ENCODE data around the gene RGS3. TPM values are rescaled to one million over a fixed set of nuclear protein-coding genes. Genes with fewer than 3 reads are reported as not detected.

RGS3 gene
- total RNA-seq, 2 experiments from 2014 or later = 22.8 to 32.9 TPM

GRCh38 chr9:113624721-113625120, 161.2 kb downstream of the RGS3 start:
- POLR2A ChIA-PET = interaction anchor here (1.7 kb wide), 1 partner anchor 11 kb away, joined by 5 read pairs; no protein-coding TSS in a partner anchor

DNA sequence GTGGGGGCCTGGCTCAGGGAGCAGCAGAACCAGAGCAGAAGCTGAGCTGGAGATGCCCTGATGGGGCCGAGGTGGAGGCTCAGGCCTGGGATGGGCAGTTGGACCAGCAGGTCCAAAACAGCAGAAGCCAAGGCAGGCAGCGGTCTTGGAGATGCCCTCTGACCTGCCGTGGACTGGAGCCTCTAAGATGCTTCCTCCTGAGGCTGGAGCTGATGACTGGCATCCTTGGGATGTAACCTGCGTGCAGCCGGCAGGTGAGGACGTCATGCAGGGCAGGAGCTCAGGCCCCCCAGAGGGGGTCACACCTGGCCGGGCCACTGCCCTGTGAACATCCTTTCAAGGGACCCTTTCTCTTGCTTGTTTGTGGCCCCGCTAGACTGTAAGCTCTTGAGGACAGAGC, 162.0 kb downstream of the RGS3 start:
- Histone ChIP-seq H2AFZ (ENCODE audit: low read length) (no peak overlapping the region), H3K27ac (ENCODE audit: low read depth, low read length, poor library complexity, severe bottlenecking) (no peak overlapping the region), H3K4me2 (ENCODE audit: low read length) (no peak overlapping the region), H3K4me1 (ENCODE audit: insufficient read depth, low read length, poor library complexity, severe bottlenecking) (peaks cover 10% of the 10 kb centered on the region), H3K9me2 (ENCODE audit: insufficient read depth, low read length) (no peaks in the 10 kb centered on the region), H3K79me2 (ENCODE audit: insufficient read depth, low read depth, low read length) (no peaks in the 10 kb centered on the region), H3K9me3 (ENCODE audit: low read length) (no peaks in the 10 kb centered on the region), H3K36me3 (ENCODE audit: insufficient read depth, low read length) (no peaks in the 10 kb centered on the region), H3K4me3 (ENCODE audit: low read depth, low read length, poor library complexity, severe bottlenecking) (no peak overlapping the region), H4K20me1 (ENCODE audit: insufficient read depth, low read length) (no peaks in the 10 kb centered on the region)
- POLR2A ChIA-PET = interaction anchor here (0.6 to 1.7 kb wide), 2 partner anchors 10 to 316 kb away, joined by 4 to 5 read pairs; no protein-coding TSS in a partner anchor
- TF ChIP-seq, protein P1, sequence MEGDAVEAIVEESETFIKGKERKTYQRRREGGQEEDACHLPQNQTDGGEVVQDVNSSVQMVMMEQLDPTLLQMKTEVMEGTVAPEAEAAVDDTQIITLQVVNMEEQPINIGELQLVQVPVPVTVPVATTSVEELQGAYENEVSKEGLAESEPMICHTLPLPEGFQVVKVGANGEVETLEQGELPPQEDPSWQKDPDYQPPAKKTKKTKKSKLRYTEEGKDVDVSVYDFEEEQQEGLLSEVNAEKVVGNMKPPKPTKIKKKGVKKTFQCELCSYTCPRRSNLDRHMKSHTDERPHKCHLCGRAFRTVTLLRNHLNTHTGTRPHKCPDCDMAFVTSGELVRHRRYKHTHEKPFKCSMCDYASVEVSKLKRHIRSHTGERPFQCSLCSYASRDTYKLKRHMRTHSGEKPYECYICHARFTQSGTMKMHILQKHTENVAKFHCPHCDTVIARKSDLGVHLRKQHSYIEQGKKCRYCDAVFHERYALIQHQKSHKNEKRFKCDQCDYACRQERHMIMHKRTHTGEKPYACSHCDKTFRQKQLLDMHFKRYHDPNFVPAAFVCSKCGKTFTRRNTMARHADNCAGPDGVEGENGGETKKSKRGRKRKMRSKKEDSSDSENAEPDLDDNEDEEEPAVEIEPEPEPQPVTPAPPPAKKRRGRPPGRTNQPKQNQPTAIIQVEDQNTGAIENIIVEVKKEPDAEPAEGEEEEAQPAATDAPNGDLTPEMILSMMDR (conservative IDR thresholded peaks at IDR 0.05; ENCODE audit: low read length) = no peak
- no peak for TF ChIP-seq EZH2phosphoT487 (IDR thresholded peaks at IDR 0.05; ENCODE audit: borderline replicate concordance, low read depth, low read length)
- DNase-seq (ENCODE audit: low spot score) = no peak
- BruUV-seq (replicated peaks) = no TSS peak
- CTCF ChIA-PET (ENCODE audit: unreplicated experiment) = no interaction called here
- intact Hi-C loops (cut with micrococcal nuclease; ENCODE audit: unreplicated experiment) = no loop called here

More at GRCh38 chr9:113624721-113625120, 161.2 kb downstream of the RGS3 start:
- Histone ChIP-seq H3K4me2 (ENCODE audit: low read length) (no peak overlapping the region), H3K4me1 (ENCODE audit: insufficient read depth, low read length, poor library complexity, severe bottlenecking) (peaks cover 10% of the 10 kb centered on the region), H3K79me2 (ENCODE audit: insufficient read depth, low read depth, low read length) (no peaks in the 10 kb centered on the region), H3K27ac (ENCODE audit: low read depth, low read length, poor library complexity, severe bottlenecking) (no peak overlapping the region), H3K4me3 (ENCODE audit: low read depth, low read length, poor library complexity, severe bottlenecking) (no peak overlapping the region), H2AFZ (ENCODE audit: low read length) (no peak overlapping the region), H3K36me3 (ENCODE audit: insufficient read depth, low read length) (no peaks in the 10 kb centered on the region), H3K9me3 (ENCODE audit: low read length) (no peaks in the 10 kb centered on the region), H4K20me1 (ENCODE audit: insufficient read depth, low read length) (no peaks in the 10 kb centered on the region), H3K9me2 (ENCODE audit: insufficient read depth, low read length) (no peaks in the 10 kb centered on the region)
- intact Hi-C loops (cut with micrococcal nuclease; ENCODE audit: unreplicated experiment) = no loop called here
- no peak for DNase-seq (ENCODE audit: low spot score)
- CTCF ChIA-PET (ENCODE audit: unreplicated experiment) = no interaction called here
- no TSS peak for BruUV-seq (replicated peaks)
- TF ChIP-seq EZH2phosphoT487 (IDR thresholded peaks at IDR 0.05; ENCODE audit: borderline replicate concordance, low read depth, low read length) = no peak
- TF ChIP-seq, protein P1 (conservative IDR thresholded peaks at IDR 0.05; ENCODE audit: low read length) = no peak

DNA sequence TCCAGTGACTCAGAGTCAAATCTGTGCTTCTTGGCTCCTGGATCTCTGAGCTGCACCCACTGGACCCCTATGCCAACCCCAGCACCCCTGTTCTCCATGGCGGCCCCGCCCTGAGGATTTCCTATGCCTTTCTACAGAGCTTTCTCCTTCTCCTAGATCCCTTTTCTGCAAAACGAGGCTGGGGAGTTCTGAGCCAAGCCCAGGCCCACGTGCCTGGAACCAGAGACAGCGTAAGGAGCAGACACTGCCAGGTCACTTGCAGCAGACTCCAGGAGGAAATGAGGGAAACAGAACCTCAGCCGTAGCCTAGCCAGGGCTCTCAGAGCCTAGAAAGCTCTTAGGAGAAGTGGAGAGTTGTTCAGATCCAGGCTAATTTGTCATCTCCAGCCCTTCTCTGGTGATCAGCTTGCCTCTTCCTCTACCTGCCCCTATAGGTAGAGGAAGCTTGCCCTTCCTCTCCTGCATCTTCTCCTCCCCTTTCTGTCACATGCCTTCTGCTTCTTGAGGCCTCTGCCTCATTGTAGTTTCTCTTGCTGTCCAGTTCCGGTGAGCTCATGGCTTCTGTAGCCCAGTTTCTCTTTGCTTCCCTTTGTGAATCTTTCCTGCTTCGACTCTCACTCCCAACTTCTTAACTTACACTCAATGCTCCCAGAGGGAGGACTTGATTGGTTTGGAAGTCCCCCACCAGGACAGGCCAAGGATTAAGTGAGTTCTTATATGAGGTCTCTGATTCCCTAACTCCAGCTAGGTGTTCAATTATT, 163.4 kb downstream of the RGS3 start:
- no TSS peak for BruUV-seq (replicated peaks)
- Histone ChIP-seq H3K9me2 (ENCODE audit: insufficient read depth, low read length) (no peaks in the 10 kb centered on the region), H3K4me2 (ENCODE audit: low read length) (no peak overlapping the region), H3K9me3 (ENCODE audit: low read length) (no peaks in the 10 kb centered on the region), H3K4me3 (ENCODE audit: low read depth, low read length, poor library complexity, severe bottlenecking) (no peak overlapping the region), H3K36me3 (ENCODE audit: insufficient read depth, low read length) (no peaks in the 10 kb centered on the region), H3K27ac (ENCODE audit: low read depth, low read length, poor library complexity, severe bottlenecking) (no peak overlapping the region), H4K20me1 (ENCODE audit: insufficient read depth, low read length) (no peaks in the 10 kb centered on the region), H3K79me2 (ENCODE audit: insufficient read depth, low read depth, low read length) (no peaks in the 10 kb centered on the region), H3K4me1 (ENCODE audit: insufficient read depth, low read length, poor library complexity, severe bottlenecking) (peaks cover 10% of the 10 kb centered on the region), H2AFZ (ENCODE audit: low read length) (no peak overlapping the region)
- intact Hi-C loops (cut with micrococcal nuclease; ENCODE audit: unreplicated experiment) = no loop called here
- no peak for DNase-seq (ENCODE audit: low spot score)
- ChIA-PET CTCF (ENCODE audit: unreplicated experiment) (no interaction called here), POLR2A (no interaction called here)
- TF ChIP-seq, protein P1 (conservative IDR thresholded peaks at IDR 0.05; ENCODE audit: low read length) = no peak
- TF ChIP-seq EZH2phosphoT487 (IDR thresholded peaks at IDR 0.05; ENCODE audit: borderline replicate concordance, low read depth, low read length) = no peak
